ENCODE results near the gene ACYP1.

ACYP1 gene

DNA sequence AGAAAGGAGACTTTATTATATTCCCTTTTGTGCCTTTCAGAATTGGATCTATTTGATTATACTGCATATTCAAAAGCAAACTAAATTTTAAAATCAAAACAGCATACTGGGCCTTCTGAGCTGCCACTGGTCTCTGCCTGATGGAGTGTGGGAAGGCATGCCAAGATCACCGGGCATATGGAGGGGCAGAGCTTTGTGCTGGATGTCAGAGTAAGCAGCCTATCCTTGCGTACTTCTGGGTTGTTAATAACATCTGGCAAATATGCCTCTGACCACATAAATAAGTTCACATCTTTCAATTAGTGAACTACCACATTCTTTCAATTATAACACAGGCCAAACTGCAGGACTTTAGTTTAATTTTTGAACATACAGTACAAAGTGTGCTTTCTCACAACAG lies 30.9 kb downstream of the ACYP1 start:
- ChIA-PET CTCF (interaction anchor here (0.7 kb wide), 1 partner anchor 171 kb away, joined by 3 read pairs; no protein-coding TSS in a partner anchor), POLR2A (no interaction called here)
- no peak for DNase-seq
- Histone ChIP-seq H3K4me1 (ENCODE audit: control extremely low read depth in 1 of 4, control insufficient read depth in 4 of 4, insufficient read depth in 4 of 4, low read length in 3 of 4) (no peaks in the 10 kb centered on the region), H3K4me3 (ENCODE audit: control insufficient read depth in 1 of 7, extremely low read depth in 1 of 7, insufficient read depth in 4 of 7, low read depth in 2 of 7, low read length in 6 of 7) (no peak overlapping the region), H3K9me3 (ENCODE audit: control extremely low read depth in 1 of 5, control insufficient read depth in 4 of 5, insufficient read depth in 2 of 5, low read depth in 1 of 5, low read length in 4 of 5) (no peaks in the 10 kb centered on the region), H3K36me3 (ENCODE audit: control insufficient read depth in 4 of 4, insufficient read depth in 4 of 4, low read length in 3 of 4) (peaks cover 11 to 66% (median 23%) of the 10 kb centered on the region in 4 experiments), H3K27ac (ENCODE audit: insufficient read depth in 1 of 2, low read depth in 1 of 2, low read length in 2 of 2, poor library complexity in 1 of 2, severe bottlenecking in 2 of 2) (no peak overlapping the region), H3K27me3 (replicated peaks in 2 of 5; ENCODE audit: control insufficient read depth in 4 of 5, insufficient read depth in 5 of 5, low read length in 4 of 5) (no peaks in the 10 kb centered on the region)
- WGBS (ENCODE audit: insufficient coverage): 100% methylated on average over 2 of the region's 2 CpGs

DNA sequence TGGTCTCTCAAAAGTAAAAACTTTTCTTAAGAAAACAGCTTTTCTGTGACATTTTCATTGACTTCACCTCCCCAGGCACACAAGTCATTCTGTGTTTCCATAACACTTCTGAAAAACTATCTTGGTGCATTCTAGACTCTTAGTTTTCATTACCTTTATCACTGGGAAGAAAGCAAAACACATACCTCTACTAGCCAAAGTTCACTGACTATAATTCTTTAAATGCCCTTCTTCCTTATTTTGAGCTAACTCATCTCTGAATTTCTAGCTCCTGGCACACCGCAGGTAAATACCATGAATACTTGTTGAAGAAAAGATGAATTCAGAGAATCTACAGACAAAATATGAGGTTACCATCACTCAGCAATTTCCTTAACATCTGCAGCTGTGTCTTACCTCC lies 33.7 kb downstream of the ACYP1 start:
- peaks cover 14 to 67% (median 20%) of the 10 kb centered on the region in 4 experiments for H3K36me3 ChIP-seq (ENCODE audit: control insufficient read depth in 4 of 4, insufficient read depth in 4 of 4, low read length in 3 of 4)
- ChIA-PET CTCF (interaction anchor here (1.5 kb wide), 1 partner anchor 12 kb away, joined by 3 read pairs; no protein-coding TSS in a partner anchor), POLR2A (no interaction called here)
- H3K9me3 ChIP-seq (ENCODE audit: control extremely low read depth in 1 of 5, control insufficient read depth in 4 of 5, insufficient read depth in 2 of 5, low read depth in 1 of 5, low read length in 4 of 5): no peaks in the 10 kb centered on the region
- no CpG with 5 or more reads among the region's 1 CpG for WGBS (ENCODE audit: insufficient coverage)
- H3K27me3 ChIP-seq (replicated peaks in 2 of 5; ENCODE audit: control insufficient read depth in 4 of 5, insufficient read depth in 5 of 5, low read length in 4 of 5): no peaks in the 10 kb centered on the region
- H3K27ac ChIP-seq (ENCODE audit: insufficient read depth in 1 of 2, low read depth in 1 of 2, low read length in 2 of 2, poor library complexity in 1 of 2, severe bottlenecking in 2 of 2): no peak overlapping the region
- no peak for DNase-seq
- peaks cover 0 to 4% (median 3%) of the 10 kb centered on the region in 4 experiments for H3K4me1 ChIP-seq (ENCODE audit: control extremely low read depth in 1 of 4, control insufficient read depth in 4 of 4, insufficient read depth in 4 of 4, low read length in 3 of 4)
- no peak overlapping the region for H3K4me3 ChIP-seq (ENCODE audit: control insufficient read depth in 1 of 7, extremely low read depth in 1 of 7, insufficient read depth in 4 of 7, low read depth in 2 of 7, low read length in 6 of 7)

GRCh38 chr14:75025876-75026275 lies 37.9 kb downstream of the ACYP1 start:
- Histone ChIP-seq H3K27me3 (replicated peaks in 2 of 5; ENCODE audit: control insufficient read depth in 4 of 5, insufficient read depth in 5 of 5, low read length in 4 of 5) (no peaks in the 10 kb centered on the region), H3K36me3 (ENCODE audit: control insufficient read depth in 4 of 4, insufficient read depth in 4 of 4, low read length in 3 of 4) (peaks cover 6 to 58% (median 22%) of the 10 kb centered on the region in 4 experiments), H3K9me3 (ENCODE audit: control extremely low read depth in 1 of 5, control insufficient read depth in 4 of 5, insufficient read depth in 2 of 5, low read depth in 1 of 5, low read length in 4 of 5) (no peaks in the 10 kb centered on the region), H3K27ac (ENCODE audit: insufficient read depth in 1 of 2, low read depth in 1 of 2, low read length in 2 of 2, poor library complexity in 1 of 2, severe bottlenecking in 2 of 2) (peak overlapping the region in 1 of 2 experiments; percentile 30), H3K4me1 (ENCODE audit: control extremely low read depth in 1 of 4, control insufficient read depth in 4 of 4, insufficient read depth in 4 of 4, low read length in 3 of 4) (peaks cover 0 to 9% (median 8%) of the 10 kb centered on the region in 4 experiments), H3K4me3 (ENCODE audit: control insufficient read depth in 1 of 7, extremely low read depth in 1 of 7, insufficient read depth in 4 of 7, low read depth in 2 of 7, low read length in 6 of 7) (no peak overlapping the region)
- WGBS (ENCODE audit: insufficient coverage): 100% methylated on average over 2 of the region's 2 CpGs
- no peak for DNase-seq
- POLR2A ChIA-PET: no interaction called here
- CTCF ChIA-PET: interaction anchor here (0.9 to 4.1 kb wide), 3 partner anchors 23 to 79 kb away, joined by 3 to 21 read pairs (median 3); partner anchors contain the start of gene EIF2B2

DNA sequence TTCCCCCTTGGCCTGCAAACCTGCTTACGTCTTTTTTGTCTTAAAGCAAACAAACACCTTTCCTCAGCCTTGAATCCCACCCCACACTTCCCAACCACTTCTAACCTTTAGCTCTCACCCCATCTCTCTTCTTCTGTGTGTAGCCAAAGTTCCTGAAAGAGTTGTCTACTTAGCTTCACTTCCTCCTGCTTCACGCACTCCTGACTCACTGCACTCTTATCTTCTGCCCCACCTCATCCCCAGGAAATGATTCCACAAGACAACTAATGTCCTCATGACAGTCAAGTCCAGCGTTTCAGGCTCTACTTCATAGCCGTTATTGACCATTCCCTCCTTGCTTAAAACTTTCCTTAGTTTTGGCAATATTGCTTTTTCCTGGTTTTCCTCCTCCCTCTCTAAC lies 38.7 kb downstream of the ACYP1 start:
- POLR2A ChIA-PET: interaction anchor here (0.7 kb wide), 1 partner anchor 434 kb away, joined by 3 read pairs; no protein-coding TSS in a partner anchor
- 14% methylated on average over 4 of the region's 4 CpGs for WGBS (ENCODE audit: insufficient coverage)
- Histone ChIP-seq H3K9me3 (ENCODE audit: control extremely low read depth in 1 of 5, control insufficient read depth in 4 of 5, insufficient read depth in 2 of 5, low read depth in 1 of 5, low read length in 4 of 5) (no peaks in the 10 kb centered on the region), H3K4me3 (ENCODE audit: control insufficient read depth in 1 of 7, extremely low read depth in 1 of 7, insufficient read depth in 4 of 7, low read depth in 2 of 7, low read length in 6 of 7) (peak overlapping the region in 1 of 7 experiments; percentile 10), H3K4me1 (ENCODE audit: control extremely low read depth in 1 of 4, control insufficient read depth in 4 of 4, insufficient read depth in 4 of 4, low read length in 3 of 4) (peaks cover 0 to 9% (median 8%) of the 10 kb centered on the region in 4 experiments), H3K27me3 (replicated peaks in 2 of 5; ENCODE audit: control insufficient read depth in 4 of 5, insufficient read depth in 5 of 5, low read length in 4 of 5) (no peaks in the 10 kb centered on the region), H3K27ac (ENCODE audit: insufficient read depth in 1 of 2, low read depth in 1 of 2, low read length in 2 of 2, poor library complexity in 1 of 2, severe bottlenecking in 2 of 2) (peak overlapping the region in 1 of 2 experiments; percentile 30), H3K36me3 (ENCODE audit: control insufficient read depth in 4 of 4, insufficient read depth in 4 of 4, low read length in 3 of 4) (peaks cover 4 to 56% (median 23%) of the 10 kb centered on the region in 4 experiments)
- CTCF ChIA-PET: interaction anchor here (0.8 to 4.1 kb wide), 9 partner anchors 9 to 164 kb away, joined by 3 to 21 read pairs (median 4); no protein-coding TSS in a partner anchor
- peak; percentile 39 to 53 (median 40) for DNase-seq

DNA sequence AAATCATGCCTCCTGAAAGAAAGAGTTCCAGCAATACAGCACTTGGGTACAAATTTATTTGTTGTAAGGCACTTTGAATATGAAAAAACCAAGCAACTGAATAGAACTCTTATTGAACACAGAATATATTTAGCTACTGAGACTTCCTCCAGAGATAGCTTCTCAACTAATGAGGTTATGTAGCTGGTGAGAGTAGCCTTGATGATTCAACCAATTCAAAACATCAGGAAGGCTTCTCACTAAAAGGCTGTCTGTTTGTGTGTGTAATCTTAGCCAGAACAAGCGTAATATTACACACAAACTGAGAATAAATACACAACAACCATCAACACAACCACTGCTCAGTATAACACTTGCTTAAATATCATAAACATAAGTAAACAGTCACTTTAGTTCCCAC lies 40.7 kb downstream of the ACYP1 start:
- peaks cover 0 to 9% (median 8%) of the 10 kb centered on the region in 4 experiments for H3K4me1 ChIP-seq (ENCODE audit: control extremely low read depth in 1 of 4, control insufficient read depth in 4 of 4, insufficient read depth in 4 of 4, low read length in 3 of 4)
- ChIA-PET POLR2A (no interaction called here), CTCF (interaction anchor here (0.6 to 4.1 kb wide), 10 partner anchors 9 to 75 kb away, joined by 3 to 21 read pairs (median 4); partner anchors contain the start of gene ACYP1)
- no peaks in the 10 kb centered on the region for H3K9me3 ChIP-seq (ENCODE audit: control extremely low read depth in 1 of 5, control insufficient read depth in 4 of 5, insufficient read depth in 2 of 5, low read depth in 1 of 5, low read length in 4 of 5)
- no peaks in the 10 kb centered on the region for H3K27me3 ChIP-seq (replicated peaks in 2 of 5; ENCODE audit: control insufficient read depth in 4 of 5, insufficient read depth in 5 of 5, low read length in 4 of 5)
- peaks cover 6 to 63% (median 34%) of the 10 kb centered on the region in 4 experiments for H3K36me3 ChIP-seq (ENCODE audit: control insufficient read depth in 4 of 4, insufficient read depth in 4 of 4, low read length in 3 of 4)
- H3K4me3 ChIP-seq (ENCODE audit: control insufficient read depth in 1 of 7, extremely low read depth in 1 of 7, insufficient read depth in 4 of 7, low read depth in 2 of 7, low read length in 6 of 7): no peak overlapping the region
- 83% methylated on average over 1 of the region's 1 CpG for WGBS (ENCODE audit: insufficient coverage)
- no peak for DNase-seq
- H3K27ac ChIP-seq (ENCODE audit: insufficient read depth in 1 of 2, low read depth in 1 of 2, low read length in 2 of 2, poor library complexity in 1 of 2, severe bottlenecking in 2 of 2): no peak overlapping the region

DNA sequence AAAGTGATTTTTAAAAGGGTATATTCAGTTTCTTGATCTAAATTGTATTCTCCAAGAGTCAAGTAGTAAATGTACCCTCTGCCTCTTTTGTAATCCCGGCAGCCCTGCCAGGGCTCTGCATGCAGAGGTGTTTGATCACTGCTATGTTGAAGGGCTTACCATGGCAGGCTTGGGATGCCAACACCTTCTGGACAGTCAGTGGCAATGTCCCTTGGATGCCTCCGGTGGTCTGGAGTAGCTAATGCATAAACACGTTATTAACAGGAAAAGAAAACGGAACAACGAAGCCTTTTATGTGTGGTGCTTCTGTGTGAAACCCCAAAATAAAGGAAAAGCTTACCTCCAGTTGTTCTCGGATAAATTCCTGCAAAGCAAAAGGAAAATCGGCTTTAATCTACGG lies 41.2 kb downstream of the ACYP1 start:
- H3K36me3 ChIP-seq (ENCODE audit: control insufficient read depth in 4 of 4, insufficient read depth in 4 of 4, low read length in 3 of 4): peaks cover 7 to 66% (median 36%) of the 10 kb centered on the region in 4 experiments
- CTCF ChIA-PET: interaction anchor here (0.6 to 4.1 kb wide), 8 partner anchors 8 to 75 kb away, joined by 3 to 21 read pairs (median 4); partner anchors contain the start of gene ACYP1

GRCh38 chr14:75018694-75019093 lies 45.1 kb downstream of the ACYP1 start:
- CTCF ChIA-PET: interaction anchor here (0.8 to 1.4 kb wide), 7 partner anchors 12 to 57 kb away, joined by 3 to 4 read pairs (median 3); no protein-coding TSS in a partner anchor
- POLR2A ChIA-PET: no interaction called here
- Histone ChIP-seq H3K9me3 (ENCODE audit: control extremely low read depth in 1 of 5, control insufficient read depth in 4 of 5, insufficient read depth in 2 of 5, low read depth in 1 of 5, low read length in 4 of 5) (no peaks in the 10 kb centered on the region), H3K27me3 (replicated peaks in 2 of 5; ENCODE audit: control insufficient read depth in 4 of 5, insufficient read depth in 5 of 5, low read length in 4 of 5) (no peaks in the 10 kb centered on the region), H3K36me3 (ENCODE audit: control insufficient read depth in 4 of 4, insufficient read depth in 4 of 4, low read length in 3 of 4) (peaks cover 5 to 78% (median 59%) of the 10 kb centered on the region in 4 experiments), H3K27ac (ENCODE audit: insufficient read depth in 1 of 2, low read depth in 1 of 2, low read length in 2 of 2, poor library complexity in 1 of 2, severe bottlenecking in 2 of 2) (no peak overlapping the region), H3K4me3 (ENCODE audit: control insufficient read depth in 1 of 7, extremely low read depth in 1 of 7, insufficient read depth in 4 of 7, low read depth in 2 of 7, low read length in 6 of 7) (no peak overlapping the region), H3K4me1 (ENCODE audit: control extremely low read depth in 1 of 4, control insufficient read depth in 4 of 4, insufficient read depth in 4 of 4, low read length in 3 of 4) (no peaks in the 10 kb centered on the region)
- WGBS (ENCODE audit: insufficient coverage): 100% methylated on average over 3 of the region's 3 CpGs
- no peak for DNase-seq

More for the DNA sequence above, 41.2 kb downstream of the ACYP1 start:
- H3K4me1 ChIP-seq (ENCODE audit: control extremely low read depth in 1 of 4, control insufficient read depth in 4 of 4, insufficient read depth in 4 of 4, low read length in 3 of 4): peaks cover 0 to 9% (median 8%) of the 10 kb centered on the region in 4 experiments
- WGBS (ENCODE audit: insufficient coverage): 88% methylated on average over 6 of the region's 8 CpGs
- H3K27me3 ChIP-seq (replicated peaks in 2 of 5; ENCODE audit: control insufficient read depth in 4 of 5, insufficient read depth in 5 of 5, low read length in 4 of 5): no peaks in the 10 kb centered on the region
- H3K27ac ChIP-seq (ENCODE audit: insufficient read depth in 1 of 2, low read depth in 1 of 2, low read length in 2 of 2, poor library complexity in 1 of 2, severe bottlenecking in 2 of 2): no peak overlapping the region
- POLR2A ChIA-PET: no interaction called here
- no peaks in the 10 kb centered on the region for H3K9me3 ChIP-seq (ENCODE audit: control extremely low read depth in 1 of 5, control insufficient read depth in 4 of 5, insufficient read depth in 2 of 5, low read depth in 1 of 5, low read length in 4 of 5)
- H3K4me3 ChIP-seq (ENCODE audit: control insufficient read depth in 1 of 7, extremely low read depth in 1 of 7, insufficient read depth in 4 of 7, low read depth in 2 of 7, low read length in 6 of 7): no peak overlapping the region
- DNase-seq: peak; percentile 22 to 44 (median 43)

Data from common myeloid progenitor, CD34-positive (primary cell).